Forelimb muscle (tissue), 1 donor: ENCODE data around the gene PYCR2. TPM values are rescaled to one million over a fixed set of nuclear protein-coding genes. Genes with fewer than 3 reads are reported as not detected.
A peak's percentile ranks its signal among the peaks of the same experiment; 100 is the strongest.
"Not testable (repeated sequence)": the region's sequence is repeated elsewhere in the genome, so short reads cannot be mapped to it uniquely, and the experiment has no call there.

Source experiments
- DNase-seq: peaks from one replicate; pipeline ENCODE4 v3.0.0-alpha.2; 2013; ENCODE audit warnings: low read depth
- polyA plus RNA-seq: library from polyadenylated mRNA; unstranded; fragments of 120-200 nt; gene quantifications from one replicate; pipeline ENCODE4 v1.2.1, GENCODE V29; 2013; ENCODE audit not compliant: insufficient read length

PYCR2 gene
- polyA plus RNA-seq: 35.6 TPM

DNA sequence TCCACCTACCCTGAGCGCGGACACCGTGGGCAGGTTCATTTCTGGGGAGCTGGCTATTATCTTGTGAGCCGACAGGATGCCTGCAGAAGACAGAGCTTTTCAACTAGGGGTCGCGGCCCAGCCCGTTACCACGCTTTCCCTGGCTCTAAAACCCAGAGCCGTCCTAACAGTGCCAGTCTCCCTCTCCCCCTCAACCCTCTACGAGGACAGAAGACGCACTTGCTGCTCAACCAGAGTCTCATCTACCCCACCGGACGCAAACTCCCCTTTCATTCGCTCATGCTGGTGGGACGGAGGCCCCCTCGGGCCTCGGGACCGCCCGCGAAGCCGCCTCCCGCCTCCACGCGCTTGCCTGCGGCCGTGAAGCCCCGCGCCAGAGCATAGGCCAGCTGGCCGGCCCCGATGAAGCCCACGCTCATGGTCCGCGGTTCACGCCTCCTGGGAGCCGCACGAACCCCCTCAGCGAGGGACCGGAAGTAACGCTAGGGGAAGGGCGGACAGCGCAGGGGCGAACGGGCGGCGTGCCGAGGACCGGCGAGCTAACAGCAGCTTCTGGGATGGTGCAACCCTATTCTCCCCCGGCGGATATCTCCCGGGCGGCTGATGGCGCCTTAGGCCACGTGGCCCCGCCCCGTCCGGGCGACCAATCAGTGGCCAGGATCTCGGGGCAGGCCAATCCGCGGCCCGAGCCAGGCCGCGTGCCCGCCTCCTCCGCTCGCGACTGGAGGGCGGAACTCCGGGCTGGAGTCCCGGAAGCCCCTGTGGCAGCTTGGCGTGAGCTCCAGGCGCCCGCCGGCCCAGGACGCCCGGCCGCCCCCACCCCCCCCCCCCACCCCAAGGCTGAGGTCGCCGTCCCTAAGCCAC, at the start of gene PYCR2:
Gene PYCR2, minus strand, starts transcription at position 559 of the 864 bp plus-strand sequence. Its CDS starts 140 bp downstream, at position 419.
- peak; percentile 83 for DNase-seq

- DNase-seq: no peak
Observed at GRCh38 chr1:225973158-225973557, 49.1 kb upstream of the PYCR2 start.

DNA sequence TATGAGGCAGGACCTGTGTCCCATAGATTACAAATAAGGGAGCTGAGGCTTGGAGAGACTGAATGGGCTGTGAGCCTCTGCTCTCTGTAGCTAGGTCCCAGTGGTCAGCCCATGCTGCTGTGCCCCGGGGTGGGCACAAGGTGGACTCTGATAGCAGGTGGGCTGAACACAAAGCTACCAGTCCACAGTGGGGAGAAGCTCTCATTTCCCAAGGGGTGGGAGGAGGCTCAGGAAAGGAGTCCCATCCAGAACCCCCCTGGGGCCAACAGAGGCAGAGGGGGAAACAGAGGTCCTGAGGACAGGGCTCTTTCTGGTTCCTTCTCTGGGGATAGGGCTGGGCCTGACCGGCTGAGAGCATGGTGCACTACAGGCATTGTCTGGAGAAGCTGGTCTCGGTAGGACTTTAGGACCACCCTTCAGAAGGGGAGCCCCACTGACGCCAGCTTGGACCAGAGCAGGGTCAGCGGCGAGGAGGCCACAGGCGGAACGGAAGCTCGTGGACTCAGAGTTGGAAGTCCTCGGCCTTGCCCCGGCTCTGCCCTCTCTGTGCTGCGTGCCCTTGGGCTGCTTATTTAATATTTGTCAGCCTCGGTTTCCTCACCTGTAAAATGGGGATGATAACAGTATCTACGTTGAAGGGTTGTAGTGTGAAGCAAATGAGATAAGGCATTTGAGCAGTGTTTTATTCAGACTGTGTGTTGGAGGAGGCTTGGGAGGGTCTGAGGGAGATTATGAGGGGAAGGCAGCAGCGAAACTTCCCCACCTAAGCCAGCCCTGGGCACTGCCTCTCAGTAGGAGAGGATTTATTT, 48.5 kb upstream of the PYCR2 start:
- no peak for DNase-seq

DNA sequence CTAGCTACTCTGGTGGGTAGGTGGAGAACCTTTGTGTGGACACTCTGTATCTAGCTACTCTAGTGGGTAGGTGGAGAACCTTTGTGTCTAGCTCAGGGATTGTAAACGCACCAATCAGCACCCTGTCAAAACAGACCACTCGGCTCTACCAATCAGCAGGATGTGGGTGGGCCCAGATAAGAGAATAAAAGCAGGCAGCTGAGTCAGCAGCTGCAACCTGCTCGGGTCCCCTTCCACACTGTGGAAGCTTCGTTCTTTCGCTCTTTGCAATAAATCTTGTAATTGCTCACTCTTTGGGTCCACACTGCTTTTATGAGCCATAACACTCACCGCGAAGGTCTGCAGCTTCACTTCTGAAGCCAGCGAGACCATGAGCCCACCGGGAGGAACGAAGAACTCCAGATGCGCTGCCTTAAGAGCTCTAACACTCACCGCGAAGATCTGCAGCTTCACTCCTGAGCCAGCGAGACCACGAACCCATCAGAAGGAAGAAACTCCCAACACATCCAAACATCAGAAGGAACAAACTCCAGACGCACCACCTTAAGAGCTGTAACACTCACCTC, 46.6 kb upstream of the PYCR2 start:
- not testable (repeated sequence) for DNase-seq

DNA sequence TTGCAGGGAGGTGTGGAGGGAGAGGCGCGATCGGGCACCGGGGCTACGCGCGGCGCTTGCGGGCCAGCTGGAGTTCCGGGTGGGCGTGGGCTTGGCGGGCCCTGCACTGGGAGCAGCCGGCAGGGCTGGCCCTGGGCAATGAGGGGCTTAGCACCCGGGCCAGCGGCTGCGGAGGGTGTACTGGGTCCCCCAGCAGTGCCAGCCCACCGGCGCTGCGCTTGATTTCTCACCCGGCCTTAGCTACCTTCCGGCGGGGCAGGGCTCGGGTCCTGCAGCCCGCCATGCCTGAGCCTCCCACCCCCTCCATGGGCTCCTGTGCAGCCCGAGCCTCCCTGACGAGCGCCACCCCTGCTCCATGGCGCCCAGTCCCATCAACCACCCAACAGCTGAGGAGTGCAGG, 45.7 kb upstream of the PYCR2 start:
- DNase-seq: not testable (repeated sequence)

GRCh38 chr1:225965231-225965630, 41.2 kb upstream of the PYCR2 start:
- DNase-seq: no peak

DNA sequence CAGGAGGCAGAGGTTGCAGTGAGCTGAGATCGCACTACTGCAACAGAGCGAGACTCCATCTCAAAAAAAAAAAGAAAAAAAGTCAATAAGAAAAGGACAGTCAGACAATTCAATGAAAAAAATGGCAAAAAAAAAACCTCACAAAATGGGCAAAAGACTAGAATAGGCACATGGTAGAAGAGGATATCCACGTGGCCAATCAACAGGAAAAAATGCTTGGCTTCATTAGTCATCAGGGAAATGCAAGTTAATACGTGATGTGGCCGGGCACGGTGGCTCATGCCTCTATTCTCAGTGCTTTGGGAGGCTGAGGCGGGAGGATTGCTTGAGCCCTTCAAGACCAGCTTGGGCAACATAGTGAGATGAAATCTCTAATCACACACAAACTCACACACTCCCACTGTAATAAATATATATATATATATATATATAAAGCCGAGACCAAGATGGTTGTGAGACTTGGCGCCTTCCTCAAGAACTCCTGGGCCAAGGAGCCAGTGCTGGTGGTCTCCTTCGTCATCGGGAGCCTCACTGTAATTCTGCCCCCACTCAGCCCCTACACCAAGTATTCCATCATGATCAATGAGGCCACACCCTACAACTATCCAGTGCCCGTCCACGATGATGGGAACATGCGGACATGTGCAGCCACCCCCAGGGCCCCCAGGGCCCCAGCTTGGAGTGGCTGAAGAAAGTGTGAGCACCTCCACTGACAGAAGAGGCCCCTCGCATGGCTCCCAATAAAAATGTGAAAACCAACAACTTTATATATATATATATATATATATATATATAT, 39.9 kb upstream of the PYCR2 start:
- DNase-seq: no peak

DNA sequence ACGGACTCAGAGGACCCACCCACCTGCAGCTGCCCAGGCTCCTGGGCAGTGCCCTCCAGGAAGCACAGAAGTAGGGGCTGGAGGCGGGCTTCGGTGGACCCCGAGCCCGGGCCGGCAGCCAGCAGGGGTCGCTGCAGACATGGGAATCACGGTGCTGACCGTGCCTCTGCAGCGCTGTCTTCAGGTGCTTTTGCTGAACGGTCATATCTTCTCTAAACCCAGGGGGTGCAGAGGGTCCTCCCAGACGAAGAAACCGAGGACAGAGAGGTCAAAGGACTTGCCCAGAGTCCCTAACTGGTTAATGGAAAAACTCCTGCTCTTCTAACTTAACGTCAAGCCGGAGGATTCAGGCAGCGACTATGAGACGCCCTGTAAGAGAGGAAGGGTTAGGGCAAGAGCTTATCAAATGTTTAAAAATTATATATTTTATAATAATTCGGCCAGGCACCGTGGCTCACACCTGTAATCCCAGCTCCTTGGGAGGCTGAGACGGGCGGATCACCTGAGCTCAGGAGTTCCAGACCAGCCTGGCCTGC, 38.5 kb upstream of the PYCR2 start:
- DNase-seq: no peak

DNA sequence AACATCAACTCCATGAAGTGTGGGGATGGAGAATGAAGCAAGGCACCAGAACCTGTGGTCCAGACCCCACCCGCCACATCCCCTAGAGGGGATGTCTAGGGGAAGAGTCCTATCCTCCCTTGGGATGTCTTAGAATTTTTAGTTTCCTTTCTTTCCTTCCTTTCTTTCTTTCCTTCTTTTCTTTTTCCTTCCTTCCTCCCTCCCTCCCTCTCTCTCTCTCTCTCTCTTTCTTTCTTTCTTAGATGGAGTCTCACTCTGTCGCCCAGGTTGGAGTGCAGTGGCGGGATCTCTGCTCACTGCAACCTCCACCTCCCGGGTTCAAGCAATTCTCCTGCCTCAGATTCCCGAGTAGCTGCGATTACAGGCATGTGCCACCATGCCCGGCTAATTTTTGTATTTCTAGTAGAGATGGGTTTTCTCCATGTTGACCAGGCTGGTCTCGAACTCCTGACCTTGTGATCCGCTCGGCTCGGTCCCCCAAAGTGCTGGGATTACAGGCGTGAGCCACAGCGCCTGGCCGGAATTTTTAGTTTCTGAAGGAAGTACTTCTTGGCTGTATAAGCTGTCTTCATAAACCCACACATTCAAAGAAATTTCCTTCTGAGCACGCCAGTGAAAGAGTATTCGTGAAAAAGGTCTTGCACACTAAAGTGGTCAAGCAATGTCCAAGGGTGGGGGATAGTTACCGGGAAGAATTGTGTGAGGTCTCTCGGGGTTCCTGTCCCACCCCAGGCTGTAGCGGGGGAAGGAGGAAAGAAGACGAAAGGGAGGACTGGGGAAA, 37.8 kb upstream of the PYCR2 start:
- DNase-seq: no peak

GRCh38 chr1:225958041-225958440, 34.0 kb upstream of the PYCR2 start:
- DNase-seq: no peak

DNA sequence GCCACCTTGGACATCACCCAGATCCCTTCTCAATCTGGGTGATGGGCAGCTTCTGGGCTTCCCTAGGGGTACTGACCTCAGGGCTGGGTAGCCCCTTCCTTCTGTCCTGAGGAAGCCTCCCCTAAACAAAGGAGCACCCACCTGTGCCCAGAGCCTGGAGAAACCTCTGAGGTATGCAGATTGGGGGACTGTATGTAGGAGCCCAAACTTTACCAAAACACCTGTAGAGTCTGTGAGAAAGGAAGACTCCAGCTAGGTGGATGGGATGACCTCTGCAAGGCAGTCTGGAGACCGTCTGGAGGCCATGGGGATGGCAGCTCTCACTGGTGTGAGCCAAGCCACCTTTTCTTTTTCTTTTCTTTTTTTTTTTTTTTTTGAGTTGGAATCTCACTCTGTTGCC, 30.7 kb upstream of the PYCR2 start:
- DNase-seq: no peak

DNA sequence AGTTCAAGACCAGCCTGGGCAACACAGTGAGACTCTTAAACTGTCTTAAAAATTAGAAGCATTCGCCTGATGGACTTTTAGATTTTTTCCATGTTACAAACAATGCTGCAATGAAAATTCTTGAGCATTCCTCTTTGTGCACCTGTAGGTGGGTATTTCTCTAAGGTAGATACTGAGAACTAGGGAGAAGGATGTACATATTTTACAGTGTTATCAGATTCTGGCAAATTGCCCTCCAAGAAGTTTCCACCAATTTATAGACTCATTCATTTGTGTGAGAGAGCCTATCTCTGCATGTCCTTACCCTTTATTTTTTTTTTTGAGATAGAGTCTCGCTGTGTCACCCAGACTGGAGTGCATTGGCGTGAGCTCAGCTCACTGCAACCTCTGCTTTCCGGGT, 29.3 kb upstream of the PYCR2 start:
- DNase-seq: no peak

DNA sequence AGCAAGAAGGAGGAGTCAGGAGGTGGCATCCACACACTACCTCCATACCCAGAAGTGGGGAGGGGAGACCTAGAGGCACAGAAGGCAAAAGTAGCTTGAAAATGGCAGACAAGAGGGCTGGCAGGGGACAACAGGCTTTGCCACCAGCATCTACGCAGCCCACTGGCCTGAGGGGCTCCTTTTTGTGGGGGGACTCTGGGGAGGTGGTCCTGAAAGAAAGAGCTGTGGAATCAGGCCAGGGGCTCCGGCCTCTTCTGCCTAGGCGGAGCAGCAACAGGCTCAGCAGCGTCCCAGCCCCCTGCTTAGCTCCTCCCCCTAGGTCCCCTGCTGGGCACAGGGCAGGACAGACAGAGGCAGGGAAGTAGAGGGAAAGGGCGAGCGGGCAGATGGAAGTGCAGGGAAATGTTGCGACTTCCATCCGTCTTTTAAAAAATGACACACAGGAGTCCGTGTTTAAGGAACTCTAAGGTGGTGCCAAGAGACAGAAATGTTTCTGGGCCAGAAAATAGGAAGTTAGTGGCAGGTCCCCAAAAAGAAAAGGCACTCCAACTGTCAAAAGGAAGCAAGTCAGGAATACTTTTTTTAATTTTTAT, 27.0 kb upstream of the PYCR2 start:
- DNase-seq: no peak

DNA sequence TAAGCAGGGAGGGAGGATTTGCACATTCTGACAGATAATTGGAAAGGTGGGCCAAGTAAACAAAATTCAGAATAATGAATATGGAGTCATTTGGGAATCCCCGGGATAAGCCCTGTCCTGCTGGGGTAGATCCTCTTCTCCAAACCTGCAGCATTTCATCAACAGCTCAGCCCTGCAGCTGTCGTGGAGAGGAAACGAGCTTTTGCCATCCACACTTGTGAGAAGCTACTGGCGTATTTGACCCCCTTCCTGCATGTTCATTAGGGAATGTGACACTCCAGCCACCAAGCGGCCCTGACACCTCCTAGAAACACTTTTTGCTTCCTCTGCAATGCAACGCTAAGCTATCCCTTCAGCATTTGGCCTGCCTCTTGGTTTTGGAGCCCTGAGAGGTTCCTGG, 25.0 kb upstream of the PYCR2 start:
- DNase-seq: no peak

- no peak for DNase-seq
Observed at GRCh38 chr1:225946803-225947202, 22.8 kb upstream of the PYCR2 start.

GRCh38 chr1:225946082-225946620, 22.1 kb upstream of the PYCR2 start:
- no peak for DNase-seq

DNA sequence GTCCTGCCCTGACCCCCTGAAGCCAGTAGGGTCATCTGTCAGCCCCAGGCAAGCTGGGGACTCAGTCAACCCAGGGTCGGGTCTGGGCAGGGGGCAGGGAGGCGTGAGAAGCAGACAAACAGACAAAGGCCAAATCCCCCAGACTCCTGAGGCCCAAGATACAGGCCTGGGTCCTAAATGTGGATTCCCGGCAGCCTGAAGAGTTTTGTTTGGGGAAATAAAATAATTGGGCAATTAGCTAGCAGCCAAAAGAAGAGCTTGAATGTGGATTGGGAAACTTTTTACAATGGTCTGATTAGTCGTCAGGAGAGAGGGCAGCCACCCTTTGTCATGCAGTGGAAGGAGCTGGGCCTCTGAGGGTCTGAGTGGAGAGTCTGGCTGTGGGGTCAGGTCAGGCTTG, 21.5 kb upstream of the PYCR2 start:
- no peak for DNase-seq

- DNase-seq: no peak
Observed at GRCh38 chr1:225944951-225945350, 20.9 kb upstream of the PYCR2 start.

DNA sequence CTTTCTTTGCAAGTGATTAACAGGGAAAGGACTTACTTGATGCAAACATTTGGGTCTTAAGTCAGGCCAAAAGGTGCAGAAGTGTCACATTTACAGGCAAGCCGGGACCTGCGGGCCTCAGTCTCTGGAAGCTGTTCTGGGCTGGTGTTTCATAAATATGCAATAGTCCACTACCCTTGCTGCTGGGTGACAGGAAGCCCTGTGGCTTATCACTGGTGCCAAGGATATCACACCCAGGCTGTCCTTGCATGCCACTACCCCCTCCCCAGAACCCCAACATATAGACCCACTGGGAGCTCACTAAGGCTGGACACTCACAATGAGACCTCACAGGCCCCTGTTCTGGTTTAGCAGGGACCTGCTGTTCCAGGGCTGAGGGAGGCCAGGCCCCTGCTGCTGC, 20.3 kb upstream of the PYCR2 start:
- DNase-seq: no peak

- DNase-seq: no peak
Observed at GRCh38 chr1:225943582-225943981, 19.5 kb upstream of the PYCR2 start.
